Astrocyte of the spinal cord (primary cell): Measurements from ENCODE around the gene FBLN1.
A peak's percentile ranks its signal among the peaks of the same experiment; 100 is the strongest.

ENCODE experiments used
- DNase-seq: peaks from one replicate; pipeline ENCODE4 v3.0.0; 2011; ENCODE audit warnings: low read depth, low spot score
- H3K4me3 ChIP-seq: 2 replicates; pipeline ENCODE4 v1.5.1; 2011; ENCODE audit warnings: low read depth, mild to moderate bottlenecking, low read length, moderate library complexity
- in situ Hi-C: cut with HindIII; loops from 2 replicates; pipeline ENCODE4 v1.10.0; 2017; ENCODE audit warnings: low sequenced_read_pairs
- TF ChIP-seq, protein P1 (sequence below): IDR thresholded peaks from 2 replicates; pipeline ENCODE4 v1.5.1; 2012; ENCODE audit warnings: low read depth, mild to moderate bottlenecking, low read length, inconsistent platforms

Gene FBLN1

GRCh38 chr22:45469281-45470073, 33.2 kb upstream of the FBLN1 start:
- no peak for DNase-seq
- no peak overlapping the region for H3K4me3 ChIP-seq
- in situ Hi-C loops, result no loop called here
- TF ChIP-seq, protein P1, sequence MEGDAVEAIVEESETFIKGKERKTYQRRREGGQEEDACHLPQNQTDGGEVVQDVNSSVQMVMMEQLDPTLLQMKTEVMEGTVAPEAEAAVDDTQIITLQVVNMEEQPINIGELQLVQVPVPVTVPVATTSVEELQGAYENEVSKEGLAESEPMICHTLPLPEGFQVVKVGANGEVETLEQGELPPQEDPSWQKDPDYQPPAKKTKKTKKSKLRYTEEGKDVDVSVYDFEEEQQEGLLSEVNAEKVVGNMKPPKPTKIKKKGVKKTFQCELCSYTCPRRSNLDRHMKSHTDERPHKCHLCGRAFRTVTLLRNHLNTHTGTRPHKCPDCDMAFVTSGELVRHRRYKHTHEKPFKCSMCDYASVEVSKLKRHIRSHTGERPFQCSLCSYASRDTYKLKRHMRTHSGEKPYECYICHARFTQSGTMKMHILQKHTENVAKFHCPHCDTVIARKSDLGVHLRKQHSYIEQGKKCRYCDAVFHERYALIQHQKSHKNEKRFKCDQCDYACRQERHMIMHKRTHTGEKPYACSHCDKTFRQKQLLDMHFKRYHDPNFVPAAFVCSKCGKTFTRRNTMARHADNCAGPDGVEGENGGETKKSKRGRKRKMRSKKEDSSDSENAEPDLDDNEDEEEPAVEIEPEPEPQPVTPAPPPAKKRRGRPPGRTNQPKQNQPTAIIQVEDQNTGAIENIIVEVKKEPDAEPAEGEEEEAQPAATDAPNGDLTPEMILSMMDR, result no peak

- H3K4me3 ChIP-seq, result no peak overlapping the region
- no peak for DNase-seq
- TF ChIP-seq, protein P1, result no peak
- in situ Hi-C loops, result no loop called here
These were observed 31.8 kb upstream of the FBLN1 start for GRCh38 chr22:45470871-45471270.

DNA sequence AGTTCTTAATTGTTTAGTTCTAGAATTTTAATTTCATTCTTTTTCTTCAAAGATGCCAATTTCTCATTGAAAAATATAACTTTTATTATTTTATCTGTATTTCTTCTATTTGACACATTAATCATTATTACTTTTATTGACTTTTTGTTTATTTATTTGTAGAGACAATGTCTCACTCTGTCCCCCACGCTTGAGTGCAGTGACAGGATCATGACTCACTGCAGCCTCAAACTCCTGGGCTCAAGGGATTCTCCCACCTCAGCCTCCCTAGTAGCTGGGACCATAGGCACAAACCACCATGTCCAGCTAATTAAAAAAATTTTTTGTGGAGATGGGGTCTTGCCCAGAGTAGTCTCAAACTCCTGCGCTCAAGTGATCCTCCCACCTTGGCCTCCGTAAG, 30.3 kb upstream of the FBLN1 start:
- no peak for DNase-seq
- H3K4me3 ChIP-seq, result no peak overlapping the region
- TF ChIP-seq, protein P1, result no peak
- in situ Hi-C loops, result no loop called here

GRCh38 chr22:45473626-45474237, 29.0 kb upstream of the FBLN1 start:
- DNase-seq, result peak; percentile 48
- H3K4me3 ChIP-seq, result no peak overlapping the region
- in situ Hi-C loops, result no loop called here
- TF ChIP-seq, protein P1, result no peak

- TF ChIP-seq, protein P1, result no peak
- in situ Hi-C loops, result no loop called here
These were observed 27.5 kb upstream of the FBLN1 start for GRCh38 chr22:45475063-45475747.

DNA sequence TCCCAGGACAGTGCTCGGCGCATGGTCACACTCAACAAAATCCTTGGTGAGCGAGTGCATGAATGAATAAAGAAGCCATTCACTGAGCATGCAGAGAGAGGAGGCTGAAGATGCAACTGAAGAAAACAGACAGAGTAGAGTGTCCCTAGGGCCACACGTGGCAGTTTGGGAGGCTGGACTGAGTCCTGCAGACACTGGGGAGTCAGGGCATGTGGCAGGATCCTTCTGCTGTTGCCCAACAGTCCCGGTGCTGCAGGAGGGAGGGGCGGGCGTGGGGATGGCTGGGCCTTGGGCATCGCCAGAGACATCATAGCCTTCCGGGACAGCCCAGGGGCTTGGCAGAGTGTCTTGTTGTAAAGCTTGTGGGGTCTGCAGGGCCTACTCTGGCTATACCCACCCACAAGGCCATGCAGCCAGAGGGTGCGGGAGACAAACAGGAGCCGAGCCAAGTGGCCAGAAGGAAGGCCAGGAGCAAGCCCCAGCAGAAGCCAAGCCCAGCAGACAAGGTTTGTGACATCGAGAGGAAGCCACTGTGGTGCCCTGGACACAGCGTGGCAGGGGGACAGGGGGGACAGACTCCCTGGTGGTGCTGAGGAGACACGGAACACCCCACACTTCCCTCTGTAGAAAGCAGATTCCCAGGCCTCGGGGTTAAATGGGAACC, 26.7 kb upstream of the FBLN1 start:
- in situ Hi-C loops, result no loop called here
- no peak for DNase-seq
- H3K4me3 ChIP-seq, result no peak overlapping the region
- TF ChIP-seq, protein P1, result no peak

More at GRCh38 chr22:45475063-45475747, 27.5 kb upstream of the FBLN1 start:
- DNase-seq, result no peak
- H3K4me3 ChIP-seq, result no peak overlapping the region
